Activated naive CD4-positive, alpha-beta T cell treated with anti-CD3 and anti-CD28 coated beads, Interleukin-2, amount 10 ng/mL, durations not matched to agents 7 days and 5 days (primary cell): ENCODE results near the gene RESP18.
"Not testable (repeated sequence)": the region's sequence is repeated elsewhere in the genome, so short reads cannot be mapped to it uniquely, and the experiment has no call there.

Experiments
- CTCF ChIA-PET: fragments of 350-600 bp; sonication (Branson Sonifier 250); formaldehyde crosslinking; loops from one replicate; lab custom pipeline; 2021; ENCODE audit warnings: antibody characterized with exemption; lab: Charles Lee
- DNase-seq: peaks from one replicate; pipeline ENCODE4 v3.0.0-alpha.2; 2020
- H3K27ac Mint-ChIP-seq: one replicate; pipeline ENCODE4 v1.8.0; 2021; ENCODE audit warnings: mild to moderate bottlenecking, moderate library complexity, mixed read lengths
- H3K27me3 Mint-ChIP-seq: one replicate; pipeline ENCODE4 v1.8.0; 2021; ENCODE audit warnings: mild to moderate bottlenecking, mixed read lengths
- H3K36me3 Mint-ChIP-seq: one replicate; pipeline ENCODE4 v1.8.0; 2021; ENCODE audit warnings: mixed read lengths
- H3K4me1 Mint-ChIP-seq: one replicate; pipeline ENCODE4 v1.8.0; 2021; ENCODE audit warnings: mixed read lengths
- H3K4me3 Mint-ChIP-seq: one replicate; pipeline ENCODE4 v1.8.0; 2021; ENCODE audit warnings: mild to moderate bottlenecking, moderate library complexity, mixed read lengths
- H3K9me3 Mint-ChIP-seq: one replicate; pipeline ENCODE4 v1.8.0; 2021; ENCODE audit warnings: mixed read lengths

The RESP18 gene

GRCh38 chr2:219350710-219351221 lies 18.2 kb upstream of the RESP18 start:
- H3K4me1 Mint-ChIP-seq: no peaks in the 10 kb centered on the region
- DNase-seq: no peak
- peaks cover 54% of the 10 kb centered on the region for H3K27me3 Mint-ChIP-seq
- CTCF ChIA-PET: interaction anchor here (1.8 kb wide), 2 partner anchors 30 to 192 kb away, joined by 4 to 7 read pairs; no protein-coding TSS in a partner anchor
- H3K36me3 Mint-ChIP-seq: no peaks in the 10 kb centered on the region
- no peak overlapping the region for H3K27ac Mint-ChIP-seq
- no peaks in the 10 kb centered on the region for H3K9me3 Mint-ChIP-seq
- H3K4me3 Mint-ChIP-seq: no peak overlapping the region

GRCh38 chr2:219350215-219350614 lies 17.7 kb upstream of the RESP18 start:
- Mint-ChIP-seq H3K27me3 (peaks cover 52% of the 10 kb centered on the region), H3K9me3 (no peaks in the 10 kb centered on the region), H3K4me1 (no peaks in the 10 kb centered on the region), H3K36me3 (no peaks in the 10 kb centered on the region), H3K27ac (no peak overlapping the region), H3K4me3 (no peak overlapping the region)
- CTCF ChIA-PET: interaction anchor here (0.7 to 1.8 kb wide), 2 partner anchors 192 to 197 kb away, joined by 3 to 7 read pairs; no protein-coding TSS in a partner anchor
- no peak for DNase-seq

GRCh38 chr2:219344751-219345430 lies 12.3 kb upstream of the RESP18 start:
- DNase-seq: no peak
- Mint-ChIP-seq H3K9me3 (no peaks in the 10 kb centered on the region), H3K4me1 (no peaks in the 10 kb centered on the region), H3K36me3 (no peaks in the 10 kb centered on the region), H3K4me3 (no peak overlapping the region), H3K27ac (no peak overlapping the region), H3K27me3 (peaks cover 30% of the 10 kb centered on the region)
- CTCF ChIA-PET: no interaction called here

- Mint-ChIP-seq H3K4me3 (no peak overlapping the region), H3K27me3 (peaks cover 54% of the 10 kb centered on the region), H3K4me1 (no peaks in the 10 kb centered on the region), H3K36me3 (no peaks in the 10 kb centered on the region), H3K9me3 (no peaks in the 10 kb centered on the region), H3K27ac (no peak overlapping the region)
- CTCF ChIA-PET: interaction anchor here (1.0 to 1.2 kb wide), 3 partner anchors 17 to 181 kb away, joined by 3 to 4 read pairs (median 3); no protein-coding TSS in a partner anchor
- no peak for DNase-seq
These were observed 2.8 kb upstream of the RESP18 start for GRCh38 chr2:219335373-219335786.

- CTCF ChIA-PET: interaction anchor here (1.2 kb wide), 1 partner anchor 180 kb away, joined by 3 read pairs; no protein-coding TSS in a partner anchor
These were observed 1.5 kb upstream of the RESP18 start for GRCh38 chr2:219334076-219334475.

GRCh38 chr2:219331560-219332213 lies 857 bp downstream of the RESP18 start:
- H3K4me3 Mint-ChIP-seq: no peak overlapping the region
- no peaks in the 10 kb centered on the region for H3K9me3 Mint-ChIP-seq
- peaks cover 79% of the 10 kb centered on the region for H3K27me3 Mint-ChIP-seq
- no peaks in the 10 kb centered on the region for H3K36me3 Mint-ChIP-seq
- no peaks in the 10 kb centered on the region for H3K4me1 Mint-ChIP-seq
- CTCF ChIA-PET: no interaction called here
- DNase-seq: peak; percentile 56
- peak overlapping the region; percentile 56 for H3K27ac Mint-ChIP-seq

More at GRCh38 chr2:219334076-219334475, 1.5 kb upstream of the RESP18 start:
- Mint-ChIP-seq H3K4me1 (no peaks in the 10 kb centered on the region), H3K27ac (no peak overlapping the region), H3K9me3 (no peaks in the 10 kb centered on the region), H3K4me3 (no peak overlapping the region), H3K36me3 (no peaks in the 10 kb centered on the region), H3K27me3 (peaks cover 63% of the 10 kb centered on the region)
- no peak for DNase-seq

- DNase-seq: no peak
- Mint-ChIP-seq H3K4me3 (no peak overlapping the region), H3K27me3 (peaks cover 76% of the 10 kb centered on the region), H3K9me3 (no peaks in the 10 kb centered on the region), H3K27ac (no peak overlapping the region), H3K4me1 (no peaks in the 10 kb centered on the region), H3K36me3 (no peaks in the 10 kb centered on the region)
- CTCF ChIA-PET: interaction anchor here (0.8 to 1.0 kb wide), 2 partner anchors 24 to 32 kb away, joined by 3 read pairs; no protein-coding TSS in a partner anchor
These were observed 4.8 kb downstream of the RESP18 start for GRCh38 chr2:219327719-219328118.

GRCh38 chr2:219325657-219326315 lies 6.8 kb downstream of the RESP18 start:
- H3K27ac Mint-ChIP-seq: no peak overlapping the region
- H3K4me1 Mint-ChIP-seq: peaks cover 5% of the 10 kb centered on the region
- CTCF ChIA-PET: no interaction called here
- H3K9me3 Mint-ChIP-seq: no peaks in the 10 kb centered on the region
- H3K27me3 Mint-ChIP-seq: peaks cover 70% of the 10 kb centered on the region
- H3K36me3 Mint-ChIP-seq: no peaks in the 10 kb centered on the region
- DNase-seq: no peak
- no peak overlapping the region for H3K4me3 Mint-ChIP-seq

- Mint-ChIP-seq H3K4me3 (no peak overlapping the region), H3K27me3 (peaks cover 64% of the 10 kb centered on the region)
These were observed 7.4 kb downstream of the RESP18 start for GRCh38 chr2:219325136-219325535.

GRCh38 chr2:219323434-219323833 lies 9.1 kb downstream of the RESP18 start:
- CTCF ChIA-PET: no interaction called here
- peaks cover 7% of the 10 kb centered on the region for H3K4me1 Mint-ChIP-seq

More at GRCh38 chr2:219325136-219325535, 7.4 kb downstream of the RESP18 start:
- Mint-ChIP-seq H3K27ac (no peak overlapping the region), H3K9me3 (no peaks in the 10 kb centered on the region), H3K36me3 (no peaks in the 10 kb centered on the region), H3K4me1 (peaks cover 7% of the 10 kb centered on the region)
- no peak for DNase-seq
- CTCF ChIA-PET: interaction anchor here (0.6 kb wide), 1 partner anchor 31 kb away, joined by 3 read pairs; no protein-coding TSS in a partner anchor

GRCh38 chr2:219314804-219315468 lies 17.6 kb downstream of the RESP18 start:
- CTCF ChIA-PET: no interaction called here
- Mint-ChIP-seq H3K27ac (no peak overlapping the region), H3K36me3 (no peaks in the 10 kb centered on the region), H3K9me3 (no peaks in the 10 kb centered on the region), H3K4me1 (no peaks in the 10 kb centered on the region), H3K4me3 (no peak overlapping the region), H3K27me3 (peaks cover 9% of the 10 kb centered on the region)
- DNase-seq: no peak

More at GRCh38 chr2:219323434-219323833, 9.1 kb downstream of the RESP18 start:
- Mint-ChIP-seq H3K27me3 (peaks cover 57% of the 10 kb centered on the region), H3K9me3 (no peaks in the 10 kb centered on the region), H3K27ac (no peak overlapping the region), H3K4me3 (no peak overlapping the region), H3K36me3 (no peaks in the 10 kb centered on the region)
- DNase-seq: no peak

GRCh38 chr2:219312683-219313263 lies 19.8 kb downstream of the RESP18 start:
- not testable (repeated sequence) for H3K9me3 Mint-ChIP-seq, H3K4me3 Mint-ChIP-seq, H3K27ac Mint-ChIP-seq, H3K4me1 Mint-ChIP-seq, H3K36me3 Mint-ChIP-seq, DNase-seq
- CTCF ChIA-PET: interaction anchor here (1.6 kb wide), 1 partner anchor 13 kb away, joined by 3 read pairs; no protein-coding TSS in a partner anchor
- peaks cover 28% of the 10 kb centered on the region for H3K27me3 Mint-ChIP-seq

- DNase-seq: no peak
- H3K4me1 Mint-ChIP-seq: no peaks in the 10 kb centered on the region
- no peak within 1 kb of the TSS for H3K4me3 Mint-ChIP-seq
- H3K36me3 Mint-ChIP-seq: no peaks in the 10 kb centered on the region
- H3K27ac Mint-ChIP-seq: no peak within 1 kb of the TSS
- no peaks in the 10 kb centered on the region for H3K9me3 Mint-ChIP-seq
- peaks cover 39% of the 10 kb centered on the region for H3K27me3 Mint-ChIP-seq
- CTCF ChIA-PET: no interaction called here
These were observed 23.3 kb downstream of the RESP18 start, which contains the start of gene PTPRN for GRCh38 chr2:219309278-219309677. Gene PTPRN, minus strand, starts transcription at chr2:219309401. Its CDS starts 69 bp downstream, at chr2:219309332.
